Measurements from ENCODE around the gene CYB561.

CYB561 gene

GRCh38 chr17:63452046-63452961, 6.2 kb upstream of the CYB561 start:
- Mint-ChIP-seq H3K4me1 (ENCODE audit: low read depth) (peaks cover 30% of the 10 kb centered on the region), H3K27me3 (peaks cover 41% of the 10 kb centered on the region), H3K4me3 (no peak overlapping the region), H3K36me3 (ENCODE audit: low read depth) (no peaks in the 10 kb centered on the region), H3K9me3 (no peaks in the 10 kb centered on the region), H3K27ac (no peak overlapping the region)
- intact Hi-C loops (cut with micrococcal nuclease): no loop called here

GRCh38 chr17:63451150-63451549, 5.0 kb upstream of the CYB561 start:
- intact Hi-C loops (cut with micrococcal nuclease): no loop called here
- Mint-ChIP-seq H3K27me3 (peaks cover 39% of the 10 kb centered on the region), H3K36me3 (ENCODE audit: low read depth) (no peaks in the 10 kb centered on the region)

GRCh38 chr17:63450551-63450950, 4.4 kb upstream of the CYB561 start:
- intact Hi-C loops (cut with micrococcal nuclease): no loop called here
- Mint-ChIP-seq H3K27ac (no peak overlapping the region), H3K9me3 (no peaks in the 10 kb centered on the region), H3K27me3 (peaks cover 35% of the 10 kb centered on the region), H3K4me3 (no peak overlapping the region), H3K4me1 (ENCODE audit: low read depth) (peaks cover 37% of the 10 kb centered on the region), H3K36me3 (ENCODE audit: low read depth) (no peaks in the 10 kb centered on the region)

More at GRCh38 chr17:63451150-63451549, 5.0 kb upstream of the CYB561 start:
- no peak overlapping the region for H3K27ac Mint-ChIP-seq
- no peak overlapping the region for H3K4me3 Mint-ChIP-seq
- peaks cover 37% of the 10 kb centered on the region for H3K4me1 Mint-ChIP-seq (ENCODE audit: low read depth)
- H3K9me3 Mint-ChIP-seq: no peaks in the 10 kb centered on the region

GRCh38 chr17:63448655-63449054, 2.5 kb upstream of the CYB561 start:
- intact Hi-C loops (cut with micrococcal nuclease): no loop called here
- Mint-ChIP-seq H3K4me3 (no peak overlapping the region), H3K9me3 (no peaks in the 10 kb centered on the region), H3K36me3 (ENCODE audit: low read depth) (no peaks in the 10 kb centered on the region), H3K27ac (no peak overlapping the region), H3K4me1 (ENCODE audit: low read depth) (peaks cover 47% of the 10 kb centered on the region), H3K27me3 (peaks cover 36% of the 10 kb centered on the region)

- Mint-ChIP-seq H3K27me3 (peaks cover 33% of the 10 kb centered on the region), H3K4me3 (peak overlapping the region; percentile 75), H3K4me1 (ENCODE audit: low read depth) (peaks cover 49% of the 10 kb centered on the region), H3K27ac (peak overlapping the region; percentile 85), H3K9me3 (no peaks in the 10 kb centered on the region), H3K36me3 (ENCODE audit: low read depth) (no peaks in the 10 kb centered on the region)
- intact Hi-C loops (cut with micrococcal nuclease): loop anchor here (2.0 kb wide), 2 partner anchors 13 to 29 kb away; partner anchors contain the start of gene ACE
Measured at GRCh38 chr17:63447471-63448009, 1.4 kb upstream of the CYB561 start.

GRCh38 chr17:63446753-63447470, 806 bp upstream of the CYB561 start:
- intact Hi-C loops (cut with micrococcal nuclease): loop anchor here (1.0 to 2.0 kb wide), 3 partner anchors 14 to 103 kb away; partner anchors contain the start of genes ACE and DCAF7
- H3K4me1 Mint-ChIP-seq (ENCODE audit: low read depth): peaks cover 55% of the 10 kb centered on the region
- no peaks in the 10 kb centered on the region for H3K9me3 Mint-ChIP-seq
- H3K4me3 Mint-ChIP-seq: peak overlapping the region; percentile 75
- H3K36me3 Mint-ChIP-seq (ENCODE audit: low read depth): no peaks in the 10 kb centered on the region
- H3K27ac Mint-ChIP-seq: peak overlapping the region; percentile 85
- peaks cover 27% of the 10 kb centered on the region for H3K27me3 Mint-ChIP-seq

- no peaks in the 10 kb centered on the region for H3K9me3 Mint-ChIP-seq
- intact Hi-C loops (cut with micrococcal nuclease): no loop called here
- no peaks in the 10 kb centered on the region for H3K36me3 Mint-ChIP-seq (ENCODE audit: low read depth)
- peak overlapping the region; percentile 85 for H3K27ac Mint-ChIP-seq
- peaks cover 19% of the 10 kb centered on the region for H3K27me3 Mint-ChIP-seq
- peaks cover 64% of the 10 kb centered on the region for H3K4me1 Mint-ChIP-seq (ENCODE audit: low read depth)
- peak overlapping the region; percentile 75 for H3K4me3 Mint-ChIP-seq
Measured at GRCh38 chr17:63445571-63445953, 544 bp downstream of the CYB561 start.

- Mint-ChIP-seq H3K27me3 (peaks cover 14% of the 10 kb centered on the region), H3K9me3 (no peaks in the 10 kb centered on the region), H3K4me1 (ENCODE audit: low read depth) (peaks cover 64% of the 10 kb centered on the region), H3K4me3 (peak overlapping the region; percentile 75), H3K27ac (peak overlapping the region; percentile 85), H3K36me3 (ENCODE audit: low read depth) (no peaks in the 10 kb centered on the region)
- intact Hi-C loops (cut with micrococcal nuclease): no loop called here
Measured at GRCh38 chr17:63445065-63445464, 1.0 kb downstream of the CYB561 start.

- no peaks in the 10 kb centered on the region for H3K9me3 Mint-ChIP-seq
- H3K36me3 Mint-ChIP-seq (ENCODE audit: low read depth): no peaks in the 10 kb centered on the region
- no peak overlapping the region for H3K4me3 Mint-ChIP-seq
- peaks cover 64% of the 10 kb centered on the region for H3K4me1 Mint-ChIP-seq (ENCODE audit: low read depth)
- intact Hi-C loops (cut with micrococcal nuclease): no loop called here
- peak overlapping the region; percentile 85 for H3K27ac Mint-ChIP-seq
- H3K27me3 Mint-ChIP-seq: peaks cover 9% of the 10 kb centered on the region
Measured at GRCh38 chr17:63444457-63444856, 1.6 kb downstream of the CYB561 start.

- Mint-ChIP-seq H3K4me3 (no peak overlapping the region), H3K27me3 (peaks cover 5% of the 10 kb centered on the region), H3K4me1 (ENCODE audit: low read depth) (peaks cover 68% of the 10 kb centered on the region), H3K36me3 (ENCODE audit: low read depth) (no peaks in the 10 kb centered on the region), H3K9me3 (no peaks in the 10 kb centered on the region), H3K27ac (no peak overlapping the region)
- intact Hi-C loops (cut with micrococcal nuclease): no loop called here
Measured at GRCh38 chr17:63443053-63443452, 3.1 kb downstream of the CYB561 start.

GRCh38 chr17:63442549-63443035, 3.5 kb downstream of the CYB561 start:
- Mint-ChIP-seq H3K27me3 (peaks cover 5% of the 10 kb centered on the region), H3K27ac (peak overlapping the region; percentile 33), H3K36me3 (ENCODE audit: low read depth) (no peaks in the 10 kb centered on the region), H3K4me3 (no peak overlapping the region), H3K4me1 (ENCODE audit: low read depth) (peaks cover 68% of the 10 kb centered on the region), H3K9me3 (no peaks in the 10 kb centered on the region)
- intact Hi-C loops (cut with micrococcal nuclease): no loop called here

- Mint-ChIP-seq H3K27ac (peak overlapping the region; percentile 33), H3K4me3 (no peak overlapping the region), H3K27me3 (peaks cover 5% of the 10 kb centered on the region), H3K4me1 (ENCODE audit: low read depth) (peaks cover 68% of the 10 kb centered on the region), H3K36me3 (ENCODE audit: low read depth) (no peaks in the 10 kb centered on the region), H3K9me3 (no peaks in the 10 kb centered on the region)
- intact Hi-C loops (cut with micrococcal nuclease): no loop called here
Measured at GRCh38 chr17:63442074-63442473, 4.0 kb downstream of the CYB561 start.

GRCh38 chr17:63441654-63442053, 4.5 kb downstream of the CYB561 start:
- H3K27me3 Mint-ChIP-seq: peaks cover 5% of the 10 kb centered on the region
- peaks cover 68% of the 10 kb centered on the region for H3K4me1 Mint-ChIP-seq (ENCODE audit: low read depth)
- H3K36me3 Mint-ChIP-seq (ENCODE audit: low read depth): peaks cover under 1% of the 10 kb centered on the region
- H3K27ac Mint-ChIP-seq: peak overlapping the region; percentile 33
- no peaks in the 10 kb centered on the region for H3K9me3 Mint-ChIP-seq
- intact Hi-C loops (cut with micrococcal nuclease): no loop called here
- no peak overlapping the region for H3K4me3 Mint-ChIP-seq
